ENCODE results near the gene SYK. TPM values are rescaled to one million over a fixed set of nuclear protein-coding genes. Genes with fewer than 3 reads are reported as not detected.

The SYK gene
- total and polyA plus RNA-seq, 2 of the 13 experiments (the other 11 are each of a cell fraction or from before 2014, with no cell fraction given), result not detected

DNA sequence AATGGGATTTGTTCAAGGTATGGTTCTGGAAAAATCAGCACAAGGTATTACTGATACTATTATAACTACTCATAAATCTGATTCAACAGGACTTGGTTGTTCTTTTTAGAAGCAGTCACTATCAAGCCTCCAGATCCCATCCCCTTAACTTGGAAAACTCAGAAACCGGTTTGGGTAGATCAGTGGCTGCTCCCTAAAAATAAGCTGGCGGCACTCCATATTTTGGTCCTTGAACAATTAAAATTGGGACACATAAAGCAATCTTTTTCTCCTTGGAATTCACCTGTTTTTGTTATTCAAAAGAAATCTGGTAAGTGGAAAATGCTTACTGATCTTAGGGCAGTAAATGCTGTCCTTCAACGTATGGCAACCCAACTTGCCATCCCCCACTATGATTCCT is 104.2 kb downstream of the SYK start (continued):
- TF ChIP-seq ZNF747 (CRISPR knock-in tag; IDR thresholded peaks at IDR 0.05; ENCODE audit: borderline replicate concordance) (no peak), AGO2 (optimal IDR thresholded peaks at IDR 0.05; ENCODE audit: low read depth, low read length) (no peak), SMAD1 (CRISPR knock-in tag; IDR thresholded peaks at IDR 0.05; ENCODE audit: borderline replicate concordance, low read depth) (no peak), ZNF430 (CRISPR knock-in tag; IDR thresholded peaks at IDR 0.05) (no peak)

DNA sequence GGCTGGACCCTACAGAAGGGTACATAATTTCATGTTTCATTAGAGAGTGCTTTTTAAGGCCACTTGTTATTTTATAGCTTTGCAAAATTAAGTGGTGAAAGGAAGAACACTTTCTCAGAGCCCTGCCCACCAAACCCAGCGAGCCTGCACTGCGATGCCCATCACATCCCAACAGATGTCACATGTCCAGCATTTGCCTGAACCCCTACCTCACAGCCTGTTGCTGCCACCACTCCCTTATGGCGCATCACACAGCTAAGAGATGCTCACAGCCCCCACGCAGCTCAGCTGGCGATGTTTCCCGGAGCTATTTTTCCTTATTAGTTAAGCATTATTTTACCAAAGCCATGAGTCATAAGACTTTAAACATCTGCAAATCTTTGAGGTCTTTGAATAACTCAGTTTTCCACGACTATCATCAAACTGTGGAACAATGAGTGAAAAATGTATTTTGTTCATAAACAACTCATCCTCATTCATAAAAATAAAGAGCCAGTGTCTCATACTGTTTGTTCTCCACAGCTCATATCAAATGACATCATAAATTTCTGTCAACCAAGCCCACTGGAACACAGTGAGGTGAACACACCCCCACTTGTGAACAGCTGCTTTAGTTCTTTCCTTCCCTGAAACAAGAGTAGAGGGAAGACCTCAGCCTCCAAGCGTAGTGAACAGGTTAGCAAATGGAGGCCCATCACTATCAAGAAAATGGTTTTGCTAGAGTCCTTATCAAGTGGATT is 104.9 kb downstream of the SYK start:
- CTCF ChIA-PET (ENCODE audit: low intra/inter-chr PET ratio, low total read pairs), result no interaction called here
- Histone ChIP-seq H3K4me2 (ENCODE audit: low read depth, low read length) (no peak overlapping the region), H3K4me1 (ENCODE audit: insufficient read depth, low read length) (no peaks in the 10 kb centered on the region), H3K9ac (ENCODE audit: insufficient read depth, low read depth, low read length) (no peak overlapping the region), H4K20me1 (ENCODE audit: insufficient read depth, low read length) (no peaks in the 10 kb centered on the region), H2AFZ (ENCODE audit: low read length) (no peak overlapping the region), H3K36me3 (replicated peaks in 1 of 2; ENCODE audit: control insufficient read depth in 1 of 2, insufficient read depth in 2 of 2, low read length in 2 of 2) (no peaks in the 10 kb centered on the region), H3K4me3 (replicated peaks in 1 of 3; ENCODE audit: insufficient read depth in 1 of 3, low read depth in 2 of 3, low read length in 3 of 3) (no peak overlapping the region), H3K79me2 (ENCODE audit: insufficient read depth, low read length) (no peaks in the 10 kb centered on the region), H3K27ac (ENCODE audit: extremely low read length, insufficient read depth, low read length) (no peak overlapping the region), H3K9me3 (ENCODE audit: low read length) (no peaks in the 10 kb centered on the region), H3K27me3 (ENCODE audit: control insufficient read depth in 1 of 2, insufficient read depth in 2 of 2, low read length in 2 of 2) (peaks cover 0 to 48% of the 10 kb centered on the region in 2 experiments; a peak in 4 of 5 replicates)
- no peak for FAIRE-seq
- no TSS peak for BruUV-seq (replicated peaks)
- ATAC-seq, result no peak
- in situ Hi-C loops (cut with HindIII; ENCODE audit: extremely low pct_ligation_motif_present, low pct_unique_long_range_greater_than_20kb) (no loop called here), intact Hi-C loops (cut with micrococcal nuclease; ENCODE audit: unreplicated experiment) (no loop called here)
- POLR2A ChIA-PET, result no interaction called here
- no peak for DNase-seq (ENCODE audit: low spot score)
- 7% methylated on average over 8 of the region's 8 CpGs for WGBS (ENCODE audit: low lambda C conversion rate)
- TF ChIP-seq, protein P1, sequence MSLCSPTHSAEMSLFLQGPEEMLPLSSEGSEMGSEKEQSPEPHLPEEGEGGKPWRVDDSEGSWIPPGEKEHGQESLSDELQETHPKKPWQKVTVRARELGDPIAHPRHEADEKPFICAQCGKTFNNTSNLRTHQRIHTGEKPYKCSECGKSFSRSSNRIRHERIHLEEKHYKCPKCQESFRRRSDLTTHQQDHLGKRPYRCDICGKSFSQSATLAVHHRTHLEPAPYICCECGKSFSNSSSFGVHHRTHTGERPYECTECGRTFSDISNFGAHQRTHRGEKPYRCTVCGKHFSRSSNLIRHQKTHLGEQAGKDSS (CRISPR knock-in tag; IDR thresholded peaks at IDR 0.05; ENCODE audit: borderline replicate concordance, low read depth), result no peak
- no peak for TF ChIP-seq ZMAT3 (CRISPR knock-in tag; conservative IDR thresholded peaks at IDR 0.05)
- TF ChIP-seq ATF7 (IDR thresholded peaks at IDR 0.05), result 0 out of 2 replicates have a peak, but pooled peaks have one; percentile 40
- no peak for TF ChIP-seq ATF7 (CRISPR knock-in tag; IDR thresholded peaks at IDR 0.05)
- TF ChIP-seq, protein P2, sequence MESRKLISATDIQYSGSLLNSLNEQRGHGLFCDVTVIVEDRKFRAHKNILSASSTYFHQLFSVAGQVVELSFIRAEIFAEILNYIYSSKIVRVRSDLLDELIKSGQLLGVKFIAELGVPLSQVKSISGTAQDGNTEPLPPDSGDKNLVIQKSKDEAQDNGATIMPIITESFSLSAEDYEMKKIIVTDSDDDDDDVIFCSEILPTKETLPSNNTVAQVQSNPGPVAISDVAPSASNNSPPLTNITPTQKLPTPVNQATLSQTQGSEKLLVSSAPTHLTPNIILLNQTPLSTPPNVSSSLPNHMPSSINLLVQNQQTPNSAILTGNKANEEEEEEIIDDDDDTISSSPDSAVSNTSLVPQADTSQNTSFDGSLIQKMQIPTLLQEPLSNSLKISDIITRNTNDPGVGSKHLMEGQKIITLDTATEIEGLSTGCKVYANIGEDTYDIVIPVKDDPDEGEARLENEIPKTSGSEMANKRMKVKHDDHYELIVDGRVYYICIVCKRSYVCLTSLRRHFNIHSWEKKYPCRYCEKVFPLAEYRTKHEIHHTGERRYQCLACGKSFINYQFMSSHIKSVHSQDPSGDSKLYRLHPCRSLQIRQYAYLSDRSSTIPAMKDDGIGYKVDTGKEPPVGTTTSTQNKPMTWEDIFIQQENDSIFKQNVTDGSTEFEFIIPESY (CRISPR knock-in tag; IDR thresholded peaks at IDR 0.05), result no peak
- TF ChIP-seq BCL6 (CRISPR knock-in tag; IDR thresholded peaks at IDR 0.05), result no peak
